Activated CD4-positive, alpha-beta T cell treated with anti-CD3 and anti-CD28 coated beads, Interleukin-10, Interleukin-2, amounts not matched to agents 100 ng/mL and 50 ng/mL, durations not matched to agents 16 hours and 8 hours (primary cell): ENCODE data around the gene RASGEF1C.
A peak's percentile ranks its signal among the peaks of the same experiment; 100 is the strongest.
"Not testable (repeated sequence)": the region's sequence is repeated elsewhere in the genome, so short reads cannot be mapped to it uniquely, and the experiment has no call there.

ENCODE experiments used
- DNase-seq: peaks from one replicate; pipeline ENCODE4 v3.0.0-alpha.2; 2020

Gene RASGEF1C

DNA sequence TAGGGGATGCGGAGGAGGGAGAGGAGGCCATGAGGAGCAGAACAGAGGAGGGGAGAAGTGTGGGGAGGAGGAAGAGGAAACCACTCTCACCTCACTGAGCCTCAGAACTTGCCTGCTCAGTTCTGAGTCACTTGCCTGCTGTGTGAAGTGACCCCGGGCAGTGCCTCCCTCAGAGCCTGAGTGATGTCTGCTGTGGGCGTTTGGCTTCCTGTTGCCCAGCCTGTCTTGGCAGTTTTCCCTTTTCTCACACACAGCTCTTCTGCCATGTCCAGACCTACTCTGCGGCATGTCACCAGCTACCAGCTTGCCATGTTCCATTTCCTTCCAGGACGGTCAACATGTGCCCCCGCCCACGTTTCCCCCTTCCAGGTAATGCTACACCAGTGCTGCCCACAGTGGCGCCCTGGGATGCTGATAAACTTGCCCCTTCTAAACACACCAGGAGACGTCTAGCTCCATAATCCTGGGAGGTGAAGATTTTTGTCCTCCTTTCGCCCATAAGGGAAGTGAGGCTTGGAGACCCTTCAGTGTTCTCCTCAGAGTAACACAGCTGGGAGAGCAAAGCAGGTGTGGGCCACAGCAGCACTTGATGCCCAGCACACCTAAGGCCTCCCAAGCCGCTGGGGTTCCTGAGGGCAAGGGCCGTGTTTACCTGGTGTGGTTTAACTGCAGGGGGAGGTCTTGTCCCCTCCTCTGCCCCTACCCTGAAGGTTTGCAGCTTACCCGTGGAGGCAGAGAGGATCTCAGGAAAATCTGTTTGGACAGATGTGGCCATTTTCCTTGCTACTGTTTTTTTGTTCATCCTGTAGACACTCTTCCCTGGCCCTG lies 73.7 kb downstream of the RASGEF1C start:
- DNase-seq, result peak; percentile 54

GRCh38 chr5:180133971-180134508 lies 75.0 kb downstream of the RASGEF1C start:
- DNase-seq, result no peak

DNA sequence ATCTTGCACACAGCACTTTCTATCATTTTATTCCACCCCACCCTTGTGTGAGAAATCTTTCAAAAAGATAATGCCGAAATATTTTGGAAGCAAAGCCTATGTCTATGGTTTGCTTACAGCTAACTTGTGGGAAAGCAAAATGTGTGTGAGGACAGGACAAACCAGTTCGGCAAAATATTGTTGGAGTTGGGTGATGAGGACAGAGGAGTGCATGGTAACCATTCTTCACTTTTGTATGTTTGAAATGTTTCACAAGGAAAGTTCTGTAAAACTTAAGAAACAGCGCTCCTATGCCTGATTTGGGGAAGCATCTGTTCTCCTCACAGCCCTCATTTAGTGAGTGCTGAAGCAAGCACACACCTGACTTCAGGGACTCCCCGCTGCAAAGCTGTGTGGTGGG lies 75.5 kb downstream of the RASGEF1C start:
- DNase-seq, result no peak

DNA sequence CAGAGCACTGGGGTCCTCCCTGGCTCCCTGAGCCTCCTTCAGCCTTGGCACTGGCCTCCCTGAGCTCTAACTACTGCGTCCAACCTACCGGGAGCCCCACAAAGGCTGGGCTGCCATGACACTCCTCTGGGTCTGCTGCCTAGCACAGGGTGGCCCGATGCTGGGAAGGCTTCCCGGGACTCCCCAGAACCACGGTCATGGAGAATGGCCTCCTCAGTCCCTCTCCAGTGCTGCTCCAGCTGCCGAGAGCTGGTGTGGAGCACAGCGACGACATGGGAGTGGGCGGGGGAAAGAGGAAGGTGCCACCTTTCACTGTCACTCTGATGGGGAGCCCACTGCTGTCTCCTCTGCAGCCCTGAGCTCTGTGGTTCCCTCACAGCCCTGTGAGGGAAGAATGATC lies 76.0 kb downstream of the RASGEF1C start:
- DNase-seq, result no peak

GRCh38 chr5:180130876-180131740 lies 77.9 kb downstream of the RASGEF1C start:
- DNase-seq, result no peak

- DNase-seq, result no peak
These were observed 78.6 kb downstream of the RASGEF1C start for GRCh38 chr5:180130291-180130869.

- DNase-seq, result no peak
These were observed 79.5 kb downstream of the RASGEF1C start for GRCh38 chr5:180129291-180130190.

DNA sequence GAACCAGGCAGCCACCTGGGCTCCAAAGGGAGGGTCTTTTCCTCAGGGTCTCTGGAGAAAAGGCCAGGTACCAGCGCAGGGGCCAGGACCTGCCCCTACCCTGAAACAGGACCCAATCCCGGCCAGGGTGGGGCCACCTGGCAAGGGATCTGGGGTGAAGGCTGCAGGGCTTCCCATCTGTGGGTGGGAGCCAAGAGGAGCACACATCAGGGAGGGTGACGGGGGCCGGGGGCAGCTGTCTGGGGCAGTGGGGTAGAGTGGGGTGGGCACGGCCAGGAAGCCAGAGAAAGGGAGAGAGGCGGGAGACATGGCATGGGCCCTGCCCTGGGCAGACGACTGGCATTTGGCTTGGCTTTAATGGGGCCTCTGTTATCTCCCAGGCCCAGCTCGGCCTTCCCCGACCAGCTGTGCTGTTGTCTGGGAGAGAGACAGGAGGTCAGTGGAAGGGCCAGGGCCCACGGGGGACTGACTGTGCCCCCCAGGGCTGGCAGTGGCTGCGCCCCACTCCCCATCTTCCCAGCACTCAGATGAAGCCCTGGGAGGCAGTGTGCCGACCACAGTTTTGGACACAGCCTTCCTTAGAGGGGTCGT lies 80.2 kb downstream of the RASGEF1C start:
- no peak for DNase-seq

- no peak for DNase-seq
These were observed 81.0 kb downstream of the RASGEF1C start for GRCh38 chr5:180127682-180128670.

DNA sequence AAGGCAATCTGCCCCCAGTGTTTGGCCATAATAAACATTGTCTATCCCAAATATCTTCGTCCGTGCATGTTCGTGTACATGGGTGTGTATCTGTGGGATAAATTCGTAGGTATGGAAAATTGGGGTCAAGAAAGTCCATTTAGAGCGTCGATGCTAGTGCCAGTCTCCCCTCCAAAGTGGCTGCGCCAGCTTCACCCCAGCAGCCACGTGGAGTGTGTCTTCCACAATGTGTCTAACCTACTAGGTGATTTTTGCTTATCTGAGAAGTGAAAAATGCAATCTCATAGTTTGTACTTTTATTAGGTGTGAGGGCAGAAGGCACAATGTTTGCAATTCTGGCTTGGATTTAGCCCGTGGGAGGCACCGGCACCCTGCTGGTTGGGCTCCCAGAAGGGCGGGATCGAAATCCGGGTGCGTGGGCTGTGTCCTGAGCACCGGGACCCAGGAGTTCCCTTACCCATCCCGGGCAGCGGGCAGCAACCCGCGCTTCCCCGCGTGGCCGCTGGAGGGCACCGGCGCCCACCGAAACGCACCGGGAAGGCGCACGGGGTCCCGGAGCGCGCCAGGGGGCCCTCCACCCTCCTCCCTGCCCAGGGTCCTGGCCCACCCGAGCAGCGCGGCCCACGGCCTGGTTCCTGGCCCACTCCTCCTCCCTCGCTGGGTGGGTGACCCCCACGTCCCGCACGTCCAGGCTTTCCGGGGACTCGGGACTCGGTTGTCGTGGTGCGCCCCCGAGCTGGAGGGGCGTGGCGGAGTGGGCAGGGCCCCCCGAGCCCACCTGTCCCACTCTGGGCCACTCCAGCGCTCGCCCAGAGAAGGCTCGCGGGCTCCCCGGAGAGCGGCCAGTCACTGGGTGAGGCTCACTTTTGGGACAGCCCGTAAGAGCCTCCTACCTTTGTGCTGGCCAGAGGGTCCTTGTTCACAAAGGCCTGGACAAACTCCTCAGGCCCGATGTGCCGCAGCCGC lies 82.0 kb downstream of the RASGEF1C start:
- peak; percentile 42 for DNase-seq

GRCh38 chr5:180126156-180126555 lies 82.9 kb downstream of the RASGEF1C start:
- not testable (repeated sequence) for DNase-seq

- DNase-seq, result not testable (repeated sequence)
These were observed 84.3 kb downstream of the RASGEF1C start for GRCh38 chr5:180124662-180125061.

DNA sequence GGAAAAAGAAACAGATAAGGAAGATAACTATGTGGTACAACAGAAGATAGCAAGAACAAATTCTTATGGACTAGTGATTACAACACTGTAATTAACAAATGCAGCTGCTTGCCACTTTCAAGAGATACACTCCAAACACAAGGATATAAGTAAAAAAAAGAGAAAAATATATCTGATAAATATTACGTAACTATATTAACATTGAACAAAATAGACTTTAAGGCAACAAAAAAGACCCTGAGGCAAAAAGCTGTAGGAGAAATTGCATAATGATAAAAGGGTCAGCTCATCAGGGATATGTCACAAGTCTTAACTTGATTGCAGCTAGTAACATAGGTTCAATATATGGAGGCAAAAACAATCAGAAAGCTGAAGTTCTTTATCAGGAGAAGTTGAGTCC lies 86.1 kb downstream of the RASGEF1C start:
- no peak for DNase-seq

- no peak for DNase-seq
These were observed 87.1 kb downstream of the RASGEF1C start for GRCh38 chr5:180121826-180122413.

DNA sequence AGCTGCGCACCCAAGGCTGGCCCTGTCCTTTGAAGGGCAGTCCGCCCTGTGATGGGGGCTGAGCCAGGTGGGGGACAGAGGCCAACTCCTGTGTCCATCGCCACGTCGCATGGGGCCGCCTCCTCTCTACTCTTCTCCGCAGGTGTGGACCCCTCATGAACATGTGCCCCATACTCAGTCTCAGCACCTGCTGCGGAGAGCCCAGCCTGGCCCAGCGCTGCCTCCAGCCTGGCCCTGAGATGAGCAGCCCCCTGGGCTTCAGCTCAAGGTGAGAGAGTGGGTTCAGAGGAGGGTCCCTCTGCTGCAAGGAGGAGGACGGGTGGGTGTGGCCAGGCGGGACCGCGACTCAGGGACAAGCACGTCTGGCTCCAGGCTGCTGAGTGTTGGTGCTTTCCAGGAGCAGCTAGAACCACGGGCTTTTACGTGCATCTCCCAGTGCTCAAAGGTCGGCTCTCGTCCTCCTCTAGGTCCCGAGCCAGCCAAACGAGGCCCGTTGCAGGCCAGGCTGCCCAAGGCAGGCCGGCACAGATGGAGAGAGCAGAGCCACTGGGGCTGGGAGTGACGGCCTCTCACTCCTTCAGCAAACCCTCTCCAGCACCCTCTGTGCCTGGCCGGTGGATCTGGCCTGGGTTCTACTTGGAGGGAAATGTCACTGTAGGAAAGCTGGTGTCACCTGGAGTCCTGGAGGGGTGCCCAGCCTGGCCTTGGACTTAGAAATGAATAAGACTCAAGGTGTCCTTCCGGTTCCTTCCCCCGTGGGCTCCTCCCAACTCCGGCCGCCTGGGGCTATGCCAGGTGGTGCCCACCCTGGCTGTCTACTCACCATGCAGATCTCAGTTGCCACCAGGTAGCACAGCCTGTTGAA lies 88.5 kb downstream of the RASGEF1C start:
- DNase-seq, result no peak

- no peak for DNase-seq
These were observed 89.1 kb downstream of the RASGEF1C start for GRCh38 chr5:180119903-180120236.

DNA sequence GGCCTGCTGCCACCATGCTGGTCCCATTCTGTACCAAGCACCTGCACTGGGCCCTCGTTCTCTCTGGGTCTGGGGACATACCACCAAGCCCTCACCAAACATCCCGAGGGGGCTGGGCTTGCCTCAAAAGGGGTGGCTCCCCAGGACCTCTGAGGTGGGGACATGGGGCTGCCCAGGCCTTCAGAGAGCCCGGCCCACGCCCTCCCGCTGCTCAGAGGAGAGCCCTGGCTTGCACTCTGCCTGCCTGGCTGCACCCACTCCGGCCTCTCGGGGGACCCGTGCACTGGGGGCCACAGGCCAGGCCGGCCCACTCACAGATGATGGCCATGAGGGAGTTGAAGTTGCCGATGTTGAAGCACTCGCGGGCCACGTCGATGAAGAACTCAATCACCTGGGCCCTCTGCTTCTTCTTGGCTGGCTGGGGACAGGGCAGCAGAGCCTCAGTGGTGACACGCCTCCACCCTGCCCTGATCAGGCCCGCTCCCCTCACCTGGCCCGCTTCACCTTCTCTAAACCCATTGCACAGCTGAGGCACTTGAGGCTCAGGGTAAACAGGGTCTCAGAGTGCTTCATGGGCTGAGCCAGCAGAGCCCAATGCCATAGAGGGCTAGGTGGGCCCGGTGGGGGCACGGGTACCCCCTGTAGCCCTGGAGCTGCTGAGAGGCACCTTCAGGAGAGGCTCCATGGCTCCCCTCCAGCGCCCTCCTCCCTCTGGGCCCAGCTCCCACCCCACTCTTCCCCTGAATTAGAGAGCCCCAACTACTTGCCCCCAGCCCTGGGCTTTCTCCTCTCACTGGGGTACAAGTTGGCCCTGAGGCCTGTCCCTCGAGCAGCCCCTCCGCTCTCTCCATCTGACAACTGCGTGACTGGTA lies 89.7 kb downstream of the RASGEF1C start:
- DNase-seq, result no peak
